ENCODE measurements around the gene NCKAP5. TPM values are rescaled to one million over a fixed set of nuclear protein-coding genes. Genes with fewer than 3 reads are reported as not detected.

NCKAP5 gene
- total and polyA plus RNA-seq, 9 donors, result 0.80 to 2.7 (median 2.2) TPM

GRCh38 chr2:133571249-133571648, 3.0 kb upstream of the NCKAP5 start:
- DNase-seq, result no peak
- intact Hi-C loops (cut with DNase I), result no loop called here
- Histone ChIP-seq H3K4me1 (ENCODE audit: insufficient read depth) (peaks cover 4% of the 10 kb centered on the region), H3K36me3 (no peaks in the 10 kb centered on the region), H3K27ac (no peak overlapping the region), H3K4me3 (no peak overlapping the region), H3K27me3 (no peaks in the 10 kb centered on the region), H3K9me3 (no peaks in the 10 kb centered on the region)
- TF ChIP-seq POLR2A (IDR thresholded peaks at IDR 0.05) (no peak), EP300 (IDR thresholded peaks at IDR 0.05) (no peak), CTCF (IDR thresholded peaks at IDR 0.05) (no peak)
- 93 to 94% (median 93%) methylated on average over 6 of the region's 6 CpGs for WGBS, 3 donors

- Histone ChIP-seq H3K27ac (no peak overlapping the region), H3K27me3 (no peaks in the 10 kb centered on the region), H3K4me1 (ENCODE audit: insufficient read depth) (peaks cover 4% of the 10 kb centered on the region), H3K9me3 (no peaks in the 10 kb centered on the region), H3K36me3 (no peaks in the 10 kb centered on the region), H3K4me3 (no peak overlapping the region)
- TF ChIP-seq POLR2A (IDR thresholded peaks at IDR 0.05) (no peak), EP300 (IDR thresholded peaks at IDR 0.05) (no peak), CTCF (IDR thresholded peaks at IDR 0.05) (no peak)
- 94 to 96% (median 94%) methylated on average over 5 of the region's 5 CpGs for WGBS, 3 donors
- no peak for DNase-seq
- intact Hi-C loops (cut with DNase I), result no loop called here
These were observed 2.3 kb upstream of the NCKAP5 start for GRCh38 chr2:133570542-133570941.

GRCh38 chr2:133569286-133569830, 1.1 kb upstream of the NCKAP5 start:
- Histone ChIP-seq H3K4me1 (ENCODE audit: insufficient read depth) (peaks cover 4% of the 10 kb centered on the region), H3K27me3 (no peaks in the 10 kb centered on the region), H3K27ac (no peak overlapping the region), H3K36me3 (no peaks in the 10 kb centered on the region), H3K4me3 (no peak overlapping the region), H3K9me3 (no peaks in the 10 kb centered on the region)
- 69 to 81% (median 74%) methylated on average over 4 of the region's 4 CpGs for WGBS, 3 donors
- intact Hi-C loops (cut with DNase I), result no loop called here
- no peak for DNase-seq
- no peak for TF ChIP-seq POLR2A (IDR thresholded peaks at IDR 0.05)
- no peak for TF ChIP-seq CTCF (IDR thresholded peaks at IDR 0.05)
- TF ChIP-seq EP300 (IDR thresholded peaks at IDR 0.05), result no peak

DNA sequence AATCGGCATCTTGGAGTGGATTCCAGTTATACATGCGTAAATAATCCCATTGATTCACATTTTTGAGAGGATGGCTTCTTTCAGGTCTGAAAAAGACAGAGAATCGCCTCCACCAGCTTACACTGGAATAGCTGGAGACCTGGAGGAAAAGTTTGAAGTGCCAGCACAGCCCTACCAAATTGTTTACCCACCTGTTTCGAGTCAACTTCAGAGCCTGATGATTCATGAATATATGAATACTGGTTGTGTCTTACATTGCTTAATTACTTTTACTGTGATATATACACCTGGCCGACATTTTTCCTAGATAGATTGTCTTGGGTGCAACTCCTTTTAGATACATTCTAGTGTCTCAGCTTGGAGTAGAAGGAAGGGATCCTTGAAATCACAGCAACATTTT, 335 bp upstream of the NCKAP5 start:
- DNase-seq, result no peak
- Histone ChIP-seq H3K4me1 (ENCODE audit: insufficient read depth) (peaks cover 4% of the 10 kb centered on the region), H3K9me3 (no peaks in the 10 kb centered on the region), H3K27me3 (no peaks in the 10 kb centered on the region), H3K36me3 (no peaks in the 10 kb centered on the region), H3K4me3 (no peak overlapping the region), H3K27ac (no peak overlapping the region)
- TF ChIP-seq POLR2A (IDR thresholded peaks at IDR 0.05), result no peak
- no peak for TF ChIP-seq EP300 (IDR thresholded peaks at IDR 0.05)
- TF ChIP-seq CTCF (IDR thresholded peaks at IDR 0.05), result no peak
- intact Hi-C loops (cut with DNase I), result no loop called here
- WGBS, 3 donors, result 28 to 31% (median 30%) methylated on average over 5 of the region's 5 CpGs

All from ovary (tissue), 9 donors.